ENCODE measurements around the gene PER1. TPM values are rescaled to one million over a fixed set of nuclear protein-coding genes. Genes with fewer than 3 reads are reported as not detected.

PER1 gene
- total and polyA plus RNA-seq, 2 of the 8 experiments (the other 6 are each of a cell fraction or from before 2014, with no cell fraction given), result 9.6 to 38.0 TPM

DNA sequence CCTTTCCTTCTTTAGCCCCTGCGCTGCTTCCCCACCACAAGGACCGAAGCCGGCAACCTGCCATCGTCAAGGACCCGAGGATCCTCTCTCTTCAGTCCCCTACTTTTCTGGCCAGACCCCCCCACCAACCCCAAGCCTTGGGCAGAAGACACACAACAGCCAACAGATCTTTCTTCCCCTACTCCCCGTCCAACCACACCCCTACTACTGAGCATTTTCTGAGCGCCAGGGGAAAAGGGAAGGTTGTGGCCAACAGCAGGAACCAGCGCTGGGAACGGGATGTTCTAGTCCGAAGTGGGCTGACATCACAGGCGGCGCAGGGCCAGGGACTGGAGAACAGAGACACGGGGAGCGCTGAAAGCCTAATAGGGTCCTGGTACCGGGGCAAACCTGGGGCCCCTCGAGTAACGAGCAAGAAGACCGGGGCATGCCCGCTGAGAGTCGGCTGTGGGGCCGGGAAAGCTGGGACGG lies 528 bp downstream of the PER1 start:
- no peak overlapping the region for H3K14ac ChIP-seq (ENCODE audit: insufficient read length)
- peak overlapping the region; percentile 68; the same call in 1 of the 2 replicates for H2BK12ac ChIP-seq (ENCODE audit: low read depth, low read length)
- peaks cover 0 to 5% of the 10 kb centered on the region in 2 experiments; a peak in 1 of 4 replicates for H3K79me2 ChIP-seq (ENCODE audit: control insufficient read depth in 1 of 2, insufficient read depth in 2 of 2, low read length in 2 of 2)
- H3K27ac ChIP-seq (ENCODE audit: low read depth, low read length), result no peak overlapping the region
- ChIA-PET POLR2A (ENCODE audit: partially characterized antibody) (interaction anchor here (0.9 to 6.4 kb wide), 10 partner anchors 9 to 39 kb away, joined by 3 to 62 read pairs (median 4); partner anchors contain the start of genes ALOXE3, BORCS6 and VAMP2), CTCF (ENCODE audit: partially characterized antibody) (interaction anchor here (0.7 kb wide), 1 partner anchor 161 kb away, joined by 3 read pairs; no protein-coding TSS in a partner anchor)
- peaks cover 12 to 31% (median 19%) of the 10 kb centered on the region in 4 experiments for H3K4me1 ChIP-seq (replicated peaks in 1 of 4; ENCODE audit: control insufficient read depth in 3 of 4, insufficient read depth in 4 of 4, low read length in 3 of 4)
- 0 out of 2 replicates have a peak, but pooled peaks have one; percentile 11 for TF ChIP-seq RBBP5 (IDR thresholded peaks at IDR 0.05; ENCODE audit: borderline replicate concordance, low read depth, low read length)
- TF ChIP-seq, protein P1, sequence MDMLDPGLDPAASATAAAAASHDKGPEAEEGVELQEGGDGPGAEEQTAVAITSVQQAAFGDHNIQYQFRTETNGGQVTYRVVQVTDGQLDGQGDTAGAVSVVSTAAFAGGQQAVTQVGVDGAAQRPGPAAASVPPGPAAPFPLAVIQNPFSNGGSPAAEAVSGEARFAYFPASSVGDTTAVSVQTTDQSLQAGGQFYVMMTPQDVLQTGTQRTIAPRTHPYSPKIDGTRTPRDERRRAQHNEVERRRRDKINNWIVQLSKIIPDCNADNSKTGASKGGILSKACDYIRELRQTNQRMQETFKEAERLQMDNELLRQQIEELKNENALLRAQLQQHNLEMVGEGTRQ (IDR thresholded peaks at IDR 0.05; ENCODE audit: low read length), result no peak
- TF ChIP-seq, protein P2, sequence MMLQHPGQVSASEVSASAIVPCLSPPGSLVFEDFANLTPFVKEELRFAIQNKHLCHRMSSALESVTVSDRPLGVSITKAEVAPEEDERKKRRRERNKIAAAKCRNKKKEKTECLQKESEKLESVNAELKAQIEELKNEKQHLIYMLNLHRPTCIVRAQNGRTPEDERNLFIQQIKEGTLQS (IDR thresholded peaks at IDR 0.05; ENCODE audit: insufficient read depth, low read depth, low read length), result no peak
- TF ChIP-seq KDM4A (IDR thresholded peaks at IDR 0.05; ENCODE audit: low read depth, low read length, severe bottlenecking), result peak; percentile 21
- peaks cover 7% of the 10 kb centered on the region; the same call in 1 of the 2 replicates for H3K79me1 ChIP-seq (ENCODE audit: low read depth, low read length)
- no peaks in the 10 kb centered on the region for H3K9me3 ChIP-seq (ENCODE audit: insufficient read depth in 2 of 2, low read depth in 1 of 2, low read length in 1 of 2)
- H2AFZ ChIP-seq (ENCODE audit: low read length), result no peak overlapping the region
- H3K18ac ChIP-seq (ENCODE audit: extremely low read depth, low read length), result peak overlapping the region; percentile 60; the same call in 1 of the 2 replicates
- H2AK5ac ChIP-seq (ENCODE audit: low read depth, low read length), result 0 out of 2 replicates have a peak overlapping the region, but pooled peaks have one; percentile 33
- no peak overlapping the region for H3K56ac ChIP-seq (replicated peaks; ENCODE audit: insufficient read length, low read depth, low read length)
- no peak overlapping the region for H2BK15ac ChIP-seq (ENCODE audit: low read length)
- no peak overlapping the region for H3K23ac ChIP-seq (ENCODE audit: insufficient read length)
- H3K23me2 ChIP-seq (ENCODE audit: low read depth, low read length), result peaks cover 17% of the 10 kb centered on the region
- peaks cover 0 to 24% of the 10 kb centered on the region in 2 experiments for H4K20me1 ChIP-seq (replicated peaks in 1 of 2; ENCODE audit: control insufficient read depth in 1 of 2, insufficient read depth in 2 of 2, low read length in 2 of 2)
- FAIRE-seq (no peak), DNase-seq (ENCODE audit: low read depth in 1 of 2, low spot score in 2 of 2) (no peak)
- H3K27me3 ChIP-seq (replicated peaks in 1 of 4; ENCODE audit: control insufficient read depth in 3 of 4, extremely low read depth in 1 of 4, insufficient read depth in 3 of 4, low read length in 3 of 4), result no peaks in the 10 kb centered on the region
- H3K9ac ChIP-seq (replicated peaks in 1 of 4; ENCODE audit: extremely low read depth in 1 of 4, low read depth in 3 of 4, low read length in 3 of 4), result peak overlapping the region; percentile 43 to 92 (median 73)
- H3K4ac ChIP-seq (replicated peaks; ENCODE audit: insufficient read length, low read depth, low read length), result peak overlapping the region; percentile 36
- WGBS, 2 experiments (ENCODE audit: extremely low coverage in 1 of 2, insufficient coverage in 1 of 2, insufficient read length in 1 of 2, insufficient replicate concordance in 2 of 2, low coverage in 1 of 2, low lambda C conversion rate in 2 of 2, missing lambda C conversion rate in 1 of 2), result 2% methylated on average over 19 of the region's 22 CpGs; no CpG with 5 or more reads in 1 of the 2 experiments
- H4K8ac ChIP-seq (ENCODE audit: extremely low read depth, insufficient read depth, low read length), result peak overlapping the region; percentile 40; the same call in 1 of the 2 replicates
- no peak overlapping the region for H2BK120ac ChIP-seq (replicated peaks; ENCODE audit: low read depth, low read length)
- H2BK20ac ChIP-seq (ENCODE audit: low read length), result no peak overlapping the region
- H3K4me3 ChIP-seq (ENCODE audit: extremely low read depth in 1 of 4, insufficient read depth in 2 of 4, low read depth in 3 of 4, low read length in 4 of 4), result peak overlapping the region; percentile 79 to 93 (median 84)
- no peak overlapping the region for H2BK5ac ChIP-seq (ENCODE audit: low read depth, low read length)
- peaks cover 13 to 28% (median 20%) of the 10 kb centered on the region in 4 experiments; a peak in 7 of 8 replicates for H3K36me3 ChIP-seq (ENCODE audit: control insufficient read depth in 2 of 4, insufficient read depth in 4 of 4, low read length in 3 of 4)
- H4K91ac ChIP-seq (replicated peaks; ENCODE audit: insufficient read length, low read length), result no peak overlapping the region
- no peak overlapping the region for H4K5ac ChIP-seq (ENCODE audit: insufficient read length, low read depth, low read length)
- peak overlapping the region; percentile 100 for H3K4me2 ChIP-seq (ENCODE audit: insufficient read depth in 1 of 2, low read depth in 2 of 2, low read length in 2 of 2)

Data from H1 (cell line).